DMS79 (cell line): ENCODE data around the gene DPP6.

Experiments used
- DNase-seq: peaks from one replicate; lab custom pipeline; 2025; lab: John Stamatoyannopoulos, UW

The DPP6 gene

GRCh38 chr7:154592388-154592787 lies 540.2 kb downstream of the DPP6 start:
- no peak for DNase-seq

GRCh38 chr7:154598396-154598795 lies 546.2 kb downstream of the DPP6 start:
- no peak for DNase-seq

GRCh38 chr7:154598864-154599263 lies 546.7 kb downstream of the DPP6 start:
- no peak for DNase-seq

GRCh38 chr7:154610903-154611302 lies 558.7 kb downstream of the DPP6 start:
- no peak for DNase-seq

GRCh38 chr7:154613811-154614210 lies 561.6 kb downstream of the DPP6 start:
- DNase-seq: no peak

- DNase-seq: no peak
These were observed 568.0 kb downstream of the DPP6 start for GRCh38 chr7:154620141-154620755.

- DNase-seq: no peak
These were observed 571.2 kb downstream of the DPP6 start for GRCh38 chr7:154623399-154623798.

GRCh38 chr7:154627646-154628290 lies 575.6 kb downstream of the DPP6 start:
- no peak for DNase-seq

GRCh38 chr7:154628556-154628955 lies 576.4 kb downstream of the DPP6 start:
- DNase-seq: no peak

GRCh38 chr7:154631162-154631561 lies 579.0 kb downstream of the DPP6 start:
- DNase-seq: no peak

- DNase-seq: no peak
These were observed 581.4 kb downstream of the DPP6 start for GRCh38 chr7:154633641-154634040.

- no peak for DNase-seq
These were observed 586.1 kb downstream of the DPP6 start for GRCh38 chr7:154638286-154638685.

GRCh38 chr7:154640266-154640865 lies 588.2 kb downstream of the DPP6 start:
- DNase-seq: no peak

- DNase-seq: no peak
These were observed 588.7 kb downstream of the DPP6 start for GRCh38 chr7:154640917-154641316.

- DNase-seq: no peak
These were observed 592.2 kb downstream of the DPP6 start for GRCh38 chr7:154644366-154644765.

- DNase-seq: no peak
These were observed 594.2 kb downstream of the DPP6 start for GRCh38 chr7:154646126-154647013.

GRCh38 chr7:154647625-154648024 lies 595.4 kb downstream of the DPP6 start:
- no peak for DNase-seq

GRCh38 chr7:154649015-154649414 lies 596.8 kb downstream of the DPP6 start:
- no peak for DNase-seq

GRCh38 chr7:154649434-154649833 lies 597.2 kb downstream of the DPP6 start:
- DNase-seq: no peak

GRCh38 chr7:154650275-154650674 lies 598.1 kb downstream of the DPP6 start:
- DNase-seq: no peak

- DNase-seq: no peak
These were observed 599.3 kb downstream of the DPP6 start for GRCh38 chr7:154651501-154651900.

GRCh38 chr7:154652564-154652963 lies 600.4 kb downstream of the DPP6 start:
- no peak for DNase-seq

- no peak for DNase-seq
These were observed 601.1 kb downstream of the DPP6 start for GRCh38 chr7:154653281-154653680.
